Amygdala (tissue), 56 donors: ENCODE measurements around the gene WDR35.

Experiments
- DNase-seq, 56 donors: peaks; one replicate each; lab custom pipeline; 2025; lab: John Stamatoyannopoulos, UW

The WDR35 gene

GRCh38 chr2:20012032-20012281 lies 22.1 kb upstream of the WDR35 start:
- DNase-seq, result no peak

DNA sequence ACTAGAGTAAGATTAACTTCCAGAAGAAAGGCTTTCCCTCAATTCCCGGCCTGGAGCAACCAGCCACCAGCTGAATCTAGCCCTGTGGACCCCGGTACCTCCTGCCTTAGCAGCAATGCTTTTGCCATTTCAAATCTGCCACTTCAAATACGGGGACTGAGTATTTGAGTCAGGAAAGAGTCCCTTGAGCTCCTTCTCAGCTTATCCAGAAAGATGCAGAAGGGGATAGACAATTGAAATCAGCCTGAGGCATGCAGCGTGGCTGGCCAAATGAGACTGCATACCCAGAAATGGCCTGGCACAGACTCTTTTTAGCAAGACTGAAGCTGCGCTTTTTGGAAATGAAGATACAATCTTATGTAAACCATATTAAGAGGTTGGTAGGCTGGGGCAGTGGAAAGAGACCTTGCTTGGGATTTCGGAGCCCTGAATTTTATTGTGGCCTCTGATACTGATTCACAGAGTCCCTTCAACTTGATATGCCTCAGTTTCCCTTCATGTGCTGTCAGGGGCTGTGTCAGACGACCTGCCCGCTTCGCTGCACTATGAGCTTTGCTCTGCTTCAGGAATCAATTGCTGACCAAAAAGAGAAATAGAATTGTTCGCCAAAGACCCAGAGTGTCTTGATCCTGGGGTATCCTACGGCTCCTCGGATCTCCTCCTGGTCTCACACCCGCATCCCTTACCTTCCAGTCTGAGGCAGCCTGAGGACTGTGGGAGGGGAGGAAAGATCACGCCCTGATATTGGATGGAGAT lies 21.5 kb upstream of the WDR35 start:
- DNase-seq, result no peak

DNA sequence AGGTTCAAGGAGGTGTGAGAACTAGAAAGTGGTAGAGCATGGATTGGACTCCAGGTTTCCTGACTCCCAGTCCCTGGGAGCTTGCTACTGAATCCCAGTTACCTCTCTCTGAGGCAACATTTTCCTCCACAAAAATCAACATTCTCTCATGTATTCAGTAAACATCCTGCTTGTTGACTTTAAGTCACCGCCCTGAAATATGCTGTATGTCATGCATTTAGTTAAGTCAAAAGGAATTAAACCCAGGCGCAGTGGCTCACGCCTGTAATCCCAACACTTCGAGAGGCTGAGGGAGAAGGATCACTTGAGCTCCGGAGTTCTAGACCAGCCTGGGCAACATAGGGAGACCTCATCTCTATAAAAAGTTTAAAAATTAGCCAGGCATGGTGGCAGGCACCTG lies 18.8 kb upstream of the WDR35 start:
- no peak for DNase-seq

- DNase-seq, result no peak
These were observed 16.1 kb upstream of the WDR35 start for GRCh38 chr2:20005891-20006470.

- DNase-seq, result no peak
These were observed 15.2 kb upstream of the WDR35 start for GRCh38 chr2:20005067-20005627.

GRCh38 chr2:20001361-20001863 lies 11.5 kb upstream of the WDR35 start:
- DNase-seq, result no peak

GRCh38 chr2:19993731-19994130 lies 3.8 kb upstream of the WDR35 start:
- DNase-seq, result no peak

GRCh38 chr2:19991895-19992294 lies 2.0 kb upstream of the WDR35 start:
- no peak for DNase-seq

- no peak for DNase-seq
These were observed 467 bp upstream of the WDR35 start for GRCh38 chr2:19990416-19990728.

- no peak for DNase-seq
These were observed 601 bp downstream of the WDR35 start for GRCh38 chr2:19989342-19989666.

GRCh38 chr2:19988600-19988999 lies 1.3 kb downstream of the WDR35 start:
- no peak for DNase-seq

GRCh38 chr2:19987936-19988335 lies 2.0 kb downstream of the WDR35 start:
- no peak for DNase-seq

- DNase-seq, result no peak
These were observed 7.6 kb downstream of the WDR35 start for GRCh38 chr2:19982268-19982667.

DNA sequence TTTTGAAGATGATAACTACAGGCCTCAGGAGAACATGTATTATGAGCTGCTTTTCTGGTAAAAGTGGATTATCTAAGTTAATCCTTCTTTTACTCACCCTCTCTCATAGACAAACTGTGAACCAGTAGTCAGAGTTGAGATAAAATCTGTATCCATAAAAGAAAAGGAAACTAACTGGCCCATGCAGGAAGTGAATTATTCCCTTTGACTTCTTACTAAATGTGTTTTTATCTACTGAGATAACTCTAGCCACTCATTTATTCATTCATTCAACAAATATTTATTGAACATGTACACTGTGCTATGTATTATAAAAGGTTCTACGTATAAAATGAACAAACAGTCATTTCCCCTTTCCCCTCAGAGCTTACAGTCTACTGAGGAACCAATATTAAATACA lies 10.0 kb downstream of the WDR35 start:
- DNase-seq, result no peak

- DNase-seq, result no peak
These were observed 16.4 kb downstream of the WDR35 start for GRCh38 chr2:19973466-19973865.

DNA sequence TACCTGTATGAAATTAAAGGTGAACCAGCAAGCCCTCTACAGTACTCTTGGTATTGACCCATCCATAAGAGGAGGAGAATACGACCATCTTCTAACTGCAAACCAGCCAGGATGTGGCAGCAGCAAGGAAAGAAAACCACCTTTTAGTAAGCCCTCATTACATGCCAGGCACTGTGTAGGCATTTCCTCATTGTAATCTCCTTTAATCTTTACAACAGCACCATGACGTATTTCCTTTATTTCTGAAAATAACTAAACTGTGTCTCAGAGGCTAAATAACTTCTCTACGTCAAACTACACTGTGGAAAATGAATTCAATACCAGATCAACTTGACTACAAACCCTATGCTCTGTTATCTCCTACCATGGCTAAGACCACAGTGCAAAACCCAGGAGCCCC lies 18.2 kb downstream of the WDR35 start:
- no peak for DNase-seq

GRCh38 chr2:19963386-19963785 lies 26.5 kb downstream of the WDR35 start:
- no peak for DNase-seq

DNA sequence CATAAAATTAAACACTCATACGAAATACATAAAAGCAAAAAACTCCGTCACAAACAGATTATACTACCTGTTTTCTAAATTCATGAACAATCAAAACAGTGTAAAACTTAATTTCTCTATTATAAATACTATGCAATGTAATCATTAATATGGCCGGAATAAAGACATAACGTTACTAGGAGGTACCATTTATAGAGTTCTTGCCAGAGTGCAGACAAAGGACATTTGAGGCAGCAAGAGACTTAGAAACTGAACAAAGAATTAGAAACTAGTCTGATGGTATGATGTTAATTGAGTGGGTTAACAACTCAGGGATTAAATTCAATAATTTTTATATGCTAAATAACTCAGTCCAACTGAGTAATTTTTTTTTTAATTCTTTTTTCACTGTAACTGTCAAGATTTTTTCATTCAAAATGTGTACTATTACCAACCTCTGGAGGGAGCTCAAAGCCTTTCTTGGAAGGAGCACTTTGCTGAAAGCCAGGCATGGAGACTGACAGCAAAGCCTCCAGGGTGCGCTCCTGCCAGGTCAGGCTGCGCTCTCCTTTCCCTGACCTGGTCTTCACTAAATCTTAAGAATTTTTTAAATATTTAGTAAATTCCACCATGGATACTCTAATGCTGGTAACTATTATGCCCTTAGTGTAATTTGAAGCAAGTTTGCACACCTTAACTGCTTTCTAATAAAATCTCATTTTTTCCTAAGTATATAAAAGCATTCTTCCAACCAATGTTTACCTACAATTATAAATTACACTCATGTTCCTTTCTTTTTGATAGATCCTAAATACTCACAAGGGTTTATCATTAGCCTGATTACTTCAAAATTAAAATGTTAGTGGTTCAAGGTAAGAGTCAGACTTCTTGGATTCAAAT lies 34.1 kb downstream of the WDR35 start:
- peak in 34 of 56 donors; percentile 0 to 63 (median 16) for DNase-seq

GRCh38 chr2:19949071-19949470 lies 40.8 kb downstream of the WDR35 start:
- no peak for DNase-seq

DNA sequence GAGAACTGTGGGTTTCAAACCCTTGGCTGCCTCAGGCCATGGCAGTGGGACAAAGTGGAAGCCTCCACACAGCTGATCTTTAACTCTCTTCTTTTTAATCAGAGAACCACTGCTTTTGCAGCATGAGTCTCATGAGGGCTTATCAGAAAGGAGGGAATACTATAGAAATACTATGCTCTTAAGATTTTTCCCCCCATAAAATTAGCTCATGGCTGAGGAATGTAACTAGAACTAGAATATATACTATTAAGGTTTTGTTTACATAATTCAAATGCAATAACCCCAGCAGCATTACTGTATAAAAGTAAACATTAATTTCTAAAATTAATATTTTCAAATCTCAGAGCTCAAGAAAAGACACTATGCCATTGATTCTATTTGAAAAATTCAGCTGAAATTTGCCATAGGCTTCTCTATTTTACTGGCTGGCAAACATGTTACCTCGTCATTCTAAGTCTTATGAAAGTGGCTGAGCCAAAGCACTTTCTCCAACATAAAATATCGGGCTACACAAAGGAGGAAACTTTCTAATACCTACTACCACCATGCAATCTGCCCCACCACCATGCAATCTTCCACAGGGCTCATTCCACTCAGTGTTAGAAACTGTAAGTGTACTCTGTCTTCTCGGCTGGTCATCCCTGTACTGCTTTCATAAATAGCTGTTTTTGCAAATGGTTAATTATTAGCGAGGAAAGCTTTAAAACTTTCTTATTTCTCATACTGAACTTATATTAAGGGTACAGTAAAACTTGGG lies 42.5 kb downstream of the WDR35 start:
- DNase-seq, result no peak
